ENCODE data around the gene HPSE2.
"Not testable (repeated sequence)": the region's sequence is repeated elsewhere in the genome, so short reads cannot be mapped to it uniquely, and the experiment has no call there.

Gene HPSE2

DNA sequence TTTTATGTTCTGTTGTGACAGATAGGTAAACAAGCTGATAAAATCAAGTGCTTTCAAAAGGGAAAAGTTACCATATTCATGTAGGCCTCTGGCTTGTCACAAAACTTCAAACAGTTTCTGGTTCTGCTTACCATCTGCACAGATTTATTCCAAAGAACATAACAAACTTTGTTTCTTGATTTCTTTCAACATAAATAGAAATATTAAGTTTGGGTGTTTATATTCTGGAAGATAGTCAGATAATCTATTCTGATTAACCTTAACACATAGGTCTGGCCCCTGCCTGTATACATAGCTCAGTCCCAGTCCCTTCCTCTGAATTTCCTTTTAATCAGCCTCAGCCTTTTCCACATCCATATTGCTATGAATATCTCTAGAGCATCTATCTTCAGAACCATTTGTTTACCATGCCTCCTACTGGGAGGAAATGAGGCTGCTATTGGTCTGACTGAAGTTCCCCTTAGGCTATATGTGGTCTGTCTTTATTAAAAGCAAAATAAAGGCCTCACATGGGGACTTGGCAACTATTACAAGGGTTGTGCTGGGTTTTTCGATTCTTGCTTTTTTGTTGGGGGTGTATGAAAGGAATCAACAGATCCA is 319.0 kb downstream of the HPSE2 start:
- Mint-ChIP-seq H3K27ac (peak overlapping the region in 2 of 3 experiments; percentile 1 to 7), H3K9me3 (no peaks in the 10 kb centered on the region), H3K4me1 (peaks cover 26% of the 10 kb centered on the region), H3K27me3 (ENCODE audit: low read depth) (no peaks in the 10 kb centered on the region), H3K36me3 (ENCODE audit: low read depth) (no peaks in the 10 kb centered on the region), H3K4me3 (no peak overlapping the region)
- TF ChIP-seq, protein P1, sequence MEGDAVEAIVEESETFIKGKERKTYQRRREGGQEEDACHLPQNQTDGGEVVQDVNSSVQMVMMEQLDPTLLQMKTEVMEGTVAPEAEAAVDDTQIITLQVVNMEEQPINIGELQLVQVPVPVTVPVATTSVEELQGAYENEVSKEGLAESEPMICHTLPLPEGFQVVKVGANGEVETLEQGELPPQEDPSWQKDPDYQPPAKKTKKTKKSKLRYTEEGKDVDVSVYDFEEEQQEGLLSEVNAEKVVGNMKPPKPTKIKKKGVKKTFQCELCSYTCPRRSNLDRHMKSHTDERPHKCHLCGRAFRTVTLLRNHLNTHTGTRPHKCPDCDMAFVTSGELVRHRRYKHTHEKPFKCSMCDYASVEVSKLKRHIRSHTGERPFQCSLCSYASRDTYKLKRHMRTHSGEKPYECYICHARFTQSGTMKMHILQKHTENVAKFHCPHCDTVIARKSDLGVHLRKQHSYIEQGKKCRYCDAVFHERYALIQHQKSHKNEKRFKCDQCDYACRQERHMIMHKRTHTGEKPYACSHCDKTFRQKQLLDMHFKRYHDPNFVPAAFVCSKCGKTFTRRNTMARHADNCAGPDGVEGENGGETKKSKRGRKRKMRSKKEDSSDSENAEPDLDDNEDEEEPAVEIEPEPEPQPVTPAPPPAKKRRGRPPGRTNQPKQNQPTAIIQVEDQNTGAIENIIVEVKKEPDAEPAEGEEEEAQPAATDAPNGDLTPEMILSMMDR (IDR thresholded peaks at IDR 0.05; ENCODE audit: unreplicated experiment in 3 of 3): peak in 1 of 3 experiments; percentile 19

DNA sequence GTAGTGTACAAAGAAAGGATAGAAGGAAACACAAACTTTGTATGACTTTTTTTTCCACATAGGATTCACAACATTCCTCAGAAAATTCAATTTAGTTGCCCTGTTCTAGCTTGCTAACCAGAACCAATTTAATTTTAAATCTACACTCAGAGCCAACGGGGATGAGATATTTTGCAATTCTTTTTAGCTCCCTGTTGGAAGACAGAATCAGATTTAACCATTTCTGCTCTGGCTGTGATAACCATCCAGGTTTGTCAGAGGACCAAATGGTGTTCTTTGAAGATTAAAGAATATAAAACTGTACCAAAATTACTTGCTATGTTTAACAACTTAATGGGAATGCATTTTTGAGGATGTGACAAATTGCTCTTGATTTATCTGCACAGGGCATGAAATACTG is 319.7 kb downstream of the HPSE2 start:
- TF ChIP-seq, protein P1 (IDR thresholded peaks at IDR 0.05; ENCODE audit: unreplicated experiment in 3 of 3): no peak
- Mint-ChIP-seq H3K27ac (no peak overlapping the region), H3K9me3 (no peaks in the 10 kb centered on the region), H3K4me1 (peaks cover 19% of the 10 kb centered on the region), H3K4me3 (no peak overlapping the region), H3K36me3 (ENCODE audit: low read depth) (no peaks in the 10 kb centered on the region), H3K27me3 (ENCODE audit: low read depth) (no peaks in the 10 kb centered on the region)

DNA sequence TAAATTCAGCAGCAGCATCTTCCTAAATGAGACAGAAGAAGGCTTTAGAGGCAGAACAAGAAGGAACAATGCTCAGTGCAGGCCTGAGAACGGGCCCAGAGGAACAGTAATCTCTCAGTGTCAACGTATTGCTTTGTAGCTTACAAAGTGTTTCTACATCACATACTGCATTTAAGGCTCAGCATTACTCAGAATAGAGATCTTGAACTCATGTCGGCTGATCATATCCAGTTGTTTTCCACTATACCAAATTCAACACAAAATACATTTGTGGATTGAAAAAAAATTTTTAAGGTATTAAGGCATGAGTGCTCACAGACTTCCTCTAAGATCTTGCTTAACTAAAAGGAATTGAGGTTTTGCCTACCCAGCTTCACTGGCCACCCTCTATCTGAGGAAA is 325.1 kb downstream of the HPSE2 start:
- H3K27me3 Mint-ChIP-seq (ENCODE audit: low read depth): no peaks in the 10 kb centered on the region
- no peaks in the 10 kb centered on the region for H3K36me3 Mint-ChIP-seq (ENCODE audit: low read depth)
- H3K9me3 Mint-ChIP-seq: no peaks in the 10 kb centered on the region
- H3K4me1 Mint-ChIP-seq: no peaks in the 10 kb centered on the region
- TF ChIP-seq, protein P1 (IDR thresholded peaks at IDR 0.05; ENCODE audit: unreplicated experiment in 3 of 3): no peak
- no peak overlapping the region for H3K27ac Mint-ChIP-seq
- H3K4me3 Mint-ChIP-seq: no peak overlapping the region

DNA sequence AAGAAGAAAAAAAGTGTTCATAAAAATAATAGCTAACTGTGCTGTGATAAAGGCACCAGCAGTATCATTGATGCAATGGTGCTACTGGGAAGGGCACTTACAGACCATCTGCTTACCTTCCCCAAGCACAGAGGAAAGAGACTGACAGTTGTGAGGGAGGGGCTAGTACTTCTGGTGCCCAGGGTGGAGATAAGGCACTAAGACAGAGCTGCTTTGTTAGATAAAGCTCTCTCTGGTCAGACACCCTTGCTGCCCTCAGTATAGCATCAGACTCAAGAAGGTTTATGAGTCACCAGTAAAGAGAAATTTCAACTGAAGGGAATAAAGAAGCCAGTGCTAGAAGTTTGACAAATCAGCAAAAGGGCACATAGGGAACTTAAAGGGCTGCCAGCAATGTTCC is 325.6 kb downstream of the HPSE2 start:
- Mint-ChIP-seq H3K36me3 (ENCODE audit: low read depth) (no peaks in the 10 kb centered on the region), H3K9me3 (no peaks in the 10 kb centered on the region), H3K4me1 (no peaks in the 10 kb centered on the region), H3K27me3 (ENCODE audit: low read depth) (no peaks in the 10 kb centered on the region), H3K27ac (no peak overlapping the region), H3K4me3 (no peak overlapping the region)
- TF ChIP-seq, protein P1 (IDR thresholded peaks at IDR 0.05; ENCODE audit: unreplicated experiment in 3 of 3): no peak

DNA sequence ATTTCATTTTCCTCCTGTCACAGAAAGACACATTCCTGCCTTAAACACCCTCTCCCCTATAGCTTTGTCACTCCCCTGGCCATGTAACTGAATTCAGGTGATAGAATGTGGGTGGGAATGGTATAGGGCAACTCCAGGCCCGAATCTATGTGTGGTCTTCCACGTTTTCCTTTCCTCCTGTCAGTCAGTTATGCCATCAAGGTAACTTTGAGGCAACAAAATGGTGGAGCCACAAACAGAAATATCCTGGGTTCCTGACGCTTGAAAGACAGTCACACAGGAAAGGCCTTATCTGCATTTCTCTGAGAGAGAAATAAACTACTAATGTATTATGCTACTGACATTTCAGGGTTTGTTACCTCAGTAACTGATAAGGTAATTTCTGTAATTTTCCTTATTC is 326.8 kb downstream of the HPSE2 start:
- Mint-ChIP-seq H3K36me3 (ENCODE audit: low read depth) (no peaks in the 10 kb centered on the region), H3K4me3 (no peak overlapping the region), H3K9me3 (no peaks in the 10 kb centered on the region), H3K27me3 (ENCODE audit: low read depth) (no peaks in the 10 kb centered on the region), H3K4me1 (no peaks in the 10 kb centered on the region), H3K27ac (no peak overlapping the region)
- TF ChIP-seq, protein P1 (IDR thresholded peaks at IDR 0.05; ENCODE audit: unreplicated experiment in 3 of 3): no peak

DNA sequence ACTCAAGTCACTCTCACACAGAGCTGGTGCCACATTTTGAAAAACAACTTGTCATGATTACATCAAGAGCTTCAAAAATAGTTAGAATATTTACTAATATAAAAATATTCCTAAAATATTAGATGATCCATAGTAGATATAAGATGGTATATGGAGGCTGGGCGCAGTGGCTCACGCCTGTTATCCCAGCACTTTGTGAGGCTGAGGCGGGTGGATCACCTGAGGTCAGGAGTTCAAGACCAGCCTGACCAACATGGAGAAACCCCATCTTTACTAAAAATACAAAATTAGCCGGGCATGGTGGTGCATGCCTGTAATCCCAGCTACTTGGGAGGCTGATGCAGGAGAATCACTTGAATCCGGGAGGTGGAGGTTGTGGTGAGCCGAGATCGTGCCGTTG is 327.4 kb downstream of the HPSE2 start:
- not testable (repeated sequence) for H3K9me3 Mint-ChIP-seq; H3K4me3 Mint-ChIP-seq; H3K27ac Mint-ChIP-seq; H3K27me3 Mint-ChIP-seq (ENCODE audit: low read depth); H3K36me3 Mint-ChIP-seq (ENCODE audit: low read depth); H3K4me1 Mint-ChIP-seq
